Activated CD4-positive, alpha-beta T cell treated with anti-CD3 and anti-CD28 coated beads, Interleukin-2, amount 50 U/mL, for 4 hours (primary cell): Measurements from ENCODE around the gene PANK3.
"Not testable (repeated sequence)": the region's sequence is repeated elsewhere in the genome, so short reads cannot be mapped to it uniquely, and the experiment has no call there.

Experiments used
- DNase-seq, 2 experiments: peaks; one replicate each; pipeline ENCODE4 v3.0.0-alpha.2; 2020

Gene PANK3

DNA sequence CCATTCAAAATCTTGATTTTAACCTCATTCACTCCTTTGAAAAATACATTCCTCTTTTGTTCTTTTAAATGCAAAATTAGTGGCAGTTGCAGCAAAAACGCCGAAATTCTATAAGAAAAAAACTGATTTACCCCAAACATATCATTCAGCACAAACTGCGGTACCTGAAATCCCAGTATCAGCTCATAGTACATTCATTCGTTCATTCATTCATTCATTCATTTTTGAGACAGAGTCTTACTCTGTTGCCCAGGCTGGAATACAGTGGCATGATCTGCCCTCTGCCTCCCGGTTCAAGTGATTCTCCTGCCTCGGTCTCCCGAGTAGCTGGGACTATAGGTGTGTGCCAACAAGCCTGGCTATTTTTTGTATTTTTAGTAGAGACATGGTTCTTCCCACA is 29.6 kb downstream of the PANK3 start:
- no peak for DNase-seq

DNA sequence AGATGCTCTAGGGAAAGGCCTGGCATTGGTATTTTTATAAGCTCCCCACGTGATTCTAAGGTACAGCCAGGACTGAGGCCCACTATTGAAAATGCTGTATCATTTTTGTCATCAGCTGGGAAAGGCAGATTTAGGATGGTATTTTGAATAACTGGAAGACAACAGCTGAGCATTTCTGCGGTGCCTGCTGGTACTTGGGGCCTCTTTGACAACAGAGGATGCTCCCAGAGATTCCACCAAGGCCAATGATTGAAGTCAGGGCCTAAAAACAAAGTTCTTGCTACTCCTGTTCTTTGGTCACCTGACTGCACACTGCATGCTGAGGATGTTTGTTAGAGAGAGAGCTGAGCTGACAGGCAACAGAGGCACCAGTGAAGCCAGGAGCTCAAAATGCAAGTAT is 42.0 kb downstream of the PANK3 start:
- no peak for DNase-seq

DNA sequence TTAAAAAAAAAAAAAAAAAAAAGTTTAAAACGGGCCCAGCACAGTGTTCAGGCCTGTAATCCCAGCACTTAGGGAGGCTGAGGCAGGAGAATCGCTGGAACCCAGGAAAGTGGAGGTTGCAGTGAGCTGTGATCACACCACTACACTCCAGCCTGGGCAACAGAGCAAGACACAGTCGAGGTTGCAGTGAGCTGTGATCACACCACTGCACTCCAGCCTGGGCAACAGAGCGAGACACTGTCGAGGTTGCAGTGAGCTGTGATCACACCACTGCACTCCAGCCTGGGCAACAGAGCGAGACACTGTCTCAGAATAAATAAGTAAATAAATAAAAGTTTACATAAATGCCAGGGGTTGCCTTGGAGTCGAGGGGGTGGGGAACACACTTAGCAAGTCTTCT is 44.8 kb downstream of the PANK3 start:
- not testable (repeated sequence) for DNase-seq

DNA sequence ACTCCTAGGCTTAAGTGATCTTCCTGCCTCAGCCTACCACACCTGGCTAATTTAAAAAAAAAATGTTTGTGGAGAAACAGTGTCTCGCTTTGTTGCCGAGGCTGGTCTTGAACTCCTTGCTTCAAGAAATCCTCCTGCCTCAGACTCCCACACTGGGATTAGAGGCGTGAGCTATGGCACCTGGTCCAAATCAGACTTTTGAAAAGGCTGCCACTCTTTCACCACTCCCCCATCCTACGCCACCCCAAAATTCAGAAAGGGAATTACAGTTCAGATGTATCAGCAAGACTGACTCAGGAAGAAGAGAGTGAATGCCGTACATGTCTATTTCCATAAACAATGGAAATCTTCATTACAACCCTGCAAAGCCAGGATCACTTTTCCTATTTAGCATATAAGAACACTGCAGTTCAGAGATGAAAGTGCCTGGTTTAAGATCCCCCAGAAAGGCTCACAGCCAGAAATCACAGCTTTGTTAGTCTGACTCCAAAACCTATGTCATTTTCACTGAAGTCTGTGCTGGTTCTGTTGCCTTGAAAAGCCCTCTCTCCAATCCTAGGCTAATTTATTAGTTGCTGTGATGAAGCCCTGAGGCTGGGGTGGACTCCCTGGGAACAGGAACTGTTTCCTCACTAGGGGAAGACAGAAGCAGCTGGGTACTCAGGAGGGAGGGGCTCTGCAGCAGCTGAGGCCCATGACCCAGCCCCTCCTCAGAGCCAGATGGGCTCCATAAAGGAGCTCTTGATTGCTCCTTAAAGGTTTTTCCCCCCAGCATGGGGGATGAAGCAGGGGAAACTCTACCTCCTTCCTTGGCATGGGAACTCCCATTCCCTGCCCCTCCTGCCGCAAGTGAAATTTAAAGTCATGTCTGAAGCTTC is 46.9 kb downstream of the PANK3 start:
- DNase-seq = no peak

DNA sequence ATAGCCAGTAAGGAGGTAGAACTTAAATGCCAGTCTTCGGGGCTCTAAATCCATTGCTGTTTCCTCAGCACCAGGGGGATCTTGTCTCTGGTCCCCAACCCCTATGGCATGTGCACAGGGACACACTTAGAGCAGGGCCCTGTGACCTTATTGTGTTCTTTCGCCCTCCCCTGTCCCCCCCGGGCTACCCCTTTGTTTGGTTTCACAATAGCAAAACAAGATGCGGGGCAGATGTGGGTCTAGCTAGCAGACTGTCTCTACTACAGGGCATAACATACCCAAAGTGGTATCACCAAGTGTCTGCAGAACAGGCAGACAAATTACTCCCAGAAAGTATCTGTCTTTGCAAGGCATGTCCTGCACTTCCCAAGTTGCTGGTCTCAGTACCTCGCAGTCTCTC is 48.0 kb downstream of the PANK3 start:
- DNase-seq = no peak

DNA sequence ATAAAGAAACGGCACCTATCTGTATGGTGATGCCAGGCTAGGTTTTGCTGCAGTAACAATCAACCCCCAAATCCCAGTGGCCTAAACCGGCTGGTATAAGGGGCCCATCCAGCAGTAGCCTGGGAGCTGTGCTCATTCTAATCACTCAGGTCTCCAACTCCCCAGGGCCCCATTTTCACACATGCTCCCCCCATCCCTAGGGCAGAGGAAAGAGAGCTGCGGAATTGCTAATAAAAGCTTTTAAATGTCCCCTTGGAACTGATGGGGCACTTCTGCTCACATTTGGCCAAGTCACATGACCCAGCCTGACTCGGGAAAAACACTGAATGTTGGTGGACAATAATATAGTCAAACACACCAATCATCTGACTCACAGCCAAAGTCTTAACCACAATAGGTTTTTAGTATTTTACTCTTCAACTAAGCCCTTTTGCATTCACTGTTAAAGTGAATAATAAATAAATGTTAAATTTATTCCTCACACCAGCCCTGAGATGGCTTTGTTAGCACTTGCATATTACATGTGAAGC is 48.5 kb downstream of the PANK3 start:
- no peak for DNase-seq

DNA sequence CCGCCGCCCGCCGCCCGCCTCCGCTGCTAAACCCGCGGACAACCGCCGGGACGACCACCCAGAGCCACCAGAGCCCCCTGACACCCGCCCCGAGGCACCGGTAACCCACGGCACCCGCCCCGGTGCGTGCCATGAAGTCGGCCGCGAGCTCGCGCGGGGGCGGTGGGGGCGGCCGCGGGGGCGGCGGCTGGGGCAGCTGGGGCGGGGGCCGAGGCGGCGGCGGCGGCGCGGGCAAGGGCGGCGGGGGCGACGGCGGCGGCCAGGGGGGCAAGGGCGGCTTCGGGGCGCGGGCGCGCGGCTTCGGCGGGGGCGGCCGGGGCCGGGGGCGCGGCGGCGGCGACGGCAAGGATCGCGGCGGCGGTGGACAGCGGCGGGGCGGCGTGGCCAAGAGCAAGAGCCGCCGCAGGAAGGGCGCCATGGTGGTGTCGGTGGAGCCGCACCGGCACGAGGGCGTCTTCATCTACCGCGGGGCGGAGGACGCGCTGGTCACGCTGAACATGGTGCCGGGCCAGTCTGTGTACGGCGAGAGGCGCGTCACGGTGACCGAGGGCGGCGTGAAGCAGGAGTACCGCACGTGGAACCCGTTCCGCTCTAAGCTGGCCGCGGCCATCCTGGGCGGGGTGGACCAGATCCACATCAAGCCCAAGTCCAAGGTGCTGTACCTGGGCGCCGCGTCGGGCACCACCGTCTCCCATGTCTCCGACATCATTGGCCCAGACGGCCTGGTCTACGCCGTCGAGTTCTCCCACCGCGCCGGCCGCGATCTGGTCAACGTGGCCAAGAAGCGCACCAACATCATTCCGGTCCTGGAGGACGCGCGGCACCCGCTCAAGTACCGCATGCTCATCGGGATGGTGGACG is 49.6 kb downstream of the PANK3 start:
- no peak for DNase-seq

DNA sequence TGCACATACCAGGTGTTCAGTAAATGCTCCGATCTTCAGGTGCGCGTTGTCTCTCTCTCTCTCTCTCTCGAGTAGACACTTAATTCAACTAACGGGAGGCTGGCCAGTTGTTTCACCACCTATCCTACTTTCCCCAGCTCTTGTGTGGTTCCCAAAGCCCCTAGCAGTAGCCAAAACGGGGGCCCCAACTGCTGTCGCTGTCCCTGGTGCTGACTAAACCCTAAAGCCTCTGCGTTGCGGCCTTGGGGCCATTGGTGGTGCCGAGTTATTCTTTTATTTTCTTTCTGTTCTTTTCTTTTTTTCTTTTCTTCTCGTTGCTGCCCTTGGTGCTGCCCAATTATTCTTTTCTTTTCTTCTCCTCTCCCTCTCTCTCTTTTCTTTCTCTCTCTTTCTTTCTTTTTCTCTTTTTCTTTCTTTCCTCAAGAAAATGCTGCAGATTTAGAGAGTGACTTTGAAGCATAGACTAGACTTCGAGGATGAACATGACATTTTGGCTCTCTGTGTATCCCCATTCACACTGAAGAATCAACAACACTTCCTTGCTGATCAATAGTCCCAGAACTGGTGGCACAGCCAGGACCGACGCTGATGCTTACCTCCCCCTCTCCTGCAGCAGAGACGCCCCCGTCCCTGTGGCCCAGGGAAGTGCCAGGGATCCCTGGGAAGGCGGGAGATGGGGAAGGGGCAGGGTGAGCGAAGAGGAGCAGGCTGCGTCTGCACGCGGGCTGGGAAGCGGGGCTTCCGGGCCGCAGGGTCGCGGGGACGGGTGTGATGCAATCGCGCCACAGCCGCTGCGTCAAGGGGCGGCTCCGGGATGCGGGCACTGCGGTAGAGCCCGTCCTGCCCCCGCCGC is 50.4 kb downstream of the PANK3 start, which contains the start of gene FBLL1:
Gene FBLL1 (plus strand): TSS at position 785 of the 853 bp plus-strand sequence. CDS start 200 bp downstream, outside the sequence.
- no peak for DNase-seq

DNA sequence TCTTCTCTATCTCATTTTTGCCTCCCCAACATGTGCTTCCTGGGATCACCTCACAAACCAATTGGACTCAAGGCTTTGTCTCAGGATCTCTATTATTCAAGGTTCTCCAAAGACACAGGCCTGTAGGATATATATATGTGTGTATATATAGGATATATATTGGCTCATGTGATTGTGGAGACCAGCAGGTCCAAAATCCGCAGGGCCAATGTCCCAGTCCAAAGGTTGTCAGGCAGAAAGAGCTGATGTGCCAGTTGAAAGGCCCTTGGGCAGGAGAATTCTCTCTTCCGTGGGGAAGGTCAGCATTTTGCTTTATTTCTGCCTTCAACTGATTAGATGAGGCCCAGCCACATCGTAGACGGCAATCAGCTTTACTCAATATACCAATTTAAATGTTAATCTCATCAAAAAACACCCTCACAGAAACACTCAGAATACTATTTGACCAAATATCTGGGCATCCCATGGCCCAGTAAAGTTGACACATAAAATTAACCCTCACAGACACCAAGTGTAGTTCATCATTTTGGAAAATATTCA is 51.3 kb downstream of the PANK3 start:
- no peak for DNase-seq

DNA sequence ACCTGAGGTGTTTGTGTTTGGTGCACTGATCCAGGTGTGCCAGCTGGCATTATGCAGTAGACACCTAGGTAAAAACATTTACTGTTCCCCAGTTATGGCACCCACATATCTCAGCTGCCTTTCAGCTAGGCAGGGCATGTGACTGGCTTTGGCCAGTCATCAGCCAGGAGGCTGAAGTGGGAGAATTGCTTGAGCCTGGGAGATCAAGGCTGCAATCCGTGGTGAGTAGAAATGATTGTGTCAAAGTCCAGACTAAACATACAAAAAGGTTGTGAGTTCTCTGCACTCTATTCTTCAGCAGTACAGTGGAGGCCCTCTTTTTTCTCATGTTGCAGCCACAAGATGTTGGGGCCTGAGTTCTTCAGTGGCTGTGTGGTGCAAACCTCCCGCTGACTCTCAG is 53.3 kb downstream of the PANK3 start:
- no peak for DNase-seq

DNA sequence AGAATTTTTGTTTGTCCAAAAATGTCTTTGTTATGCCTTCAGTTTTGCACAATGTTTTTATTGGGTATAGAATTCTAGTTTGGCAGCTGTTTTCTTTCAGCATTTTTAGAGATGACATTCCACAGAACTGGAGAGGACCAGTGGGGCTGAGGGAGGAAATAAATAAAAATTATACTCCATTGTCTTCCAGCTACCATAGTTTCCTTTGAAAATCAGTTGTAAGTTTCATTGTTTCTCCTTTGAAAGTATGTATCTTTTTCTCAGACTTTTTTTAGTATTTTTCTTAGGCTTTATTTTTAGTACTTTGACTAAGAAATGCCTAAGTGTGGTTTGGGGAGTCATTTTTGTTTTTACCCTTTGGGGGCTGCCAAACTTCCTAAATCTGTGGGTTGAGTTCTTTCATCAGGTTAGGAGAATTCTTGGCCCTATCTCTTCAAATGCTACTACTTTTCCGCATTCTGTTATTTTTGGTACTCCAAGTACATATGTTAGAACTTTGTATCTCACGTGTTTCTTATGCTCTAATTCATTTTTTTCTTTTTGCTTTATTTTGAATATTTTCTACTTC is 65.2 kb downstream of the PANK3 start:
- DNase-seq = no peak

DNA sequence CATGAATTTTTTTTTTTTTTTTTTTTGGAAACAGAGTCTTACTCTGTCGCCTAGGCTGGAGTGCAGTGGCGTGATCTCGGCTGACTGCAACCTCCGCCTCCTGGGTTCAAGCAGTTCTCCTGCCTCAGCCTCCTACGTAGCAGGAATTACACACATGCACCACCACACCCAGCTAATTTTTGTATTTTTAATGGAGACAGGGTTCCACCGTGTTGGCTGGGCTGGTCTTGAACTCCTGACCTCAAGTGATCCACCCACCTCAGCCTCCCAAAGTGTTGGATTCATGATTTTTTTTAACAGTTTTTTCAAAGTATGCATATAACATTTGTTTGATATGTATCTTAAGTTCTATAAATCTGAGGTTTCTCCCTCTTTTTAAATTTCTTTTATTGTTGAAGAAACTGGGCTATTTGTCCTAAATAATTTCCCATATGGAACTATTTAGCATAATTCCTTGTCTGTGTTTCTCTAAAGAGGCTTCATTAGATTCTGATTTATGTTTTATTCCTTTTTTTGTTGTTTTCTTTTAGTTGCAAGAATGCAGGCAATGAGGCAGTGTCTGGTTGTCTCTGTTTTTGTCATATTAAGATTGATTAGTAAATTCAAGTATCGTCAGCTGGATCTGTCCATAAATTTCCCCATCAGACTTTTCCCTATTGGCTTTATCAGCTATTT is 76.5 kb downstream of the PANK3 start:
- no peak for DNase-seq
